ENCODE data around the gene POPDC3.

GRCh38 chr6:105108631-105109262, 71.1 kb downstream of the POPDC3 start:
- TF ChIP-seq EGR1 (IDR thresholded peaks at IDR 0.05; ENCODE audit: borderline replicate concordance in 1 of 2, low read depth in 2 of 2, low read length in 2 of 2): no peak
- no peak for TF ChIP-seq EZH2 (IDR thresholded peaks at IDR 0.05; ENCODE audit: borderline replicate concordance, control insufficient read depth, low read depth, low read length)

Data from GM12878 (cell line).